Urothelium cell line (cell line): ENCODE results near the gene CHL1.
"Not testable (repeated sequence)": the region's sequence is repeated elsewhere in the genome, so short reads cannot be mapped to it uniquely, and the experiment has no call there.

Experiments used
- DNase-seq: peaks from one replicate; pipeline ENCODE4 v3.0.0; 2011; ENCODE audit warnings: low spot score, mixed read lengths
- FAIRE-seq: peaks from 2 replicates; lab custom pipeline; 2011; peaks lifted over from hg19 to GRCh38; lab: Jason Lieb, UNC

CHL1 gene

DNA sequence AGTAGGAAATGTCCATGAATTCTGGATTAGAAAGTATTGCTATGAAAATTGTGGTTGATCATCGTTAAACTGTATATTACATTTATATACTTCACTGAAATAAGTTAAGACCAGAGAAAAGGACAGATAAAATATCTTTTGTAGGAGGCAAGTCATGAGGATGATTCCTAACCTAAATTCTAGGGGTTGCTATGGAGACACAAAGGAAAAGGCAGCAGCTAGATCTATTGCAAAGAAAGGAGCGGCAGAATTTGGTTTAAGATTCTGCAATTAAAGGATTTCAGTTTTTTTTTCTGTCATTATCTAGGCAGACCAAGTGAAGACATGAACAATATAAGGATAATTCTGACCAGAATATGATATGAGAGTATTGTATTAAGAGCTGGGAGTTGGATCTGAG lies 136.1 kb downstream of the CHL1 start:
- no peak for DNase-seq
- no peak for FAIRE-seq

DNA sequence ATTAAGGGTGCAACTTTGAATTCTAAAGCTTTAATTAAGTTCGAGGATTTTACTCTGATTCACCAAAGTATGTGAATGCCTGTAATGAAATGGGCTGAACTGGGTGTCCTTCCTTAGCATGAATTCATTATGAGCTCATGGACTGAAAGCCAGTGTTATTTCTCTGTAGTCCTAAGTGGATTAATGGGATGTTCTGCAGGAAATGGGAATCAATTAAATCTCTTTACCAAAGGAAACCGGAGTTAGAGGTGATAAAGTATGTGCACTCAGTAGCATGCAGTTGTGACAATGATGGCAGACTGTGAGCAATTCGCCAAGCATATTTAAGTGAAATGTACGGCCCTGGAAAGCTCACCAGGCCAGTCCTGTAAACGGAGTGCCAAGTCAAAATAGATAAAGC lies 138.7 kb downstream of the CHL1 start:
- FAIRE-seq (no peak), DNase-seq (no peak)

DNA sequence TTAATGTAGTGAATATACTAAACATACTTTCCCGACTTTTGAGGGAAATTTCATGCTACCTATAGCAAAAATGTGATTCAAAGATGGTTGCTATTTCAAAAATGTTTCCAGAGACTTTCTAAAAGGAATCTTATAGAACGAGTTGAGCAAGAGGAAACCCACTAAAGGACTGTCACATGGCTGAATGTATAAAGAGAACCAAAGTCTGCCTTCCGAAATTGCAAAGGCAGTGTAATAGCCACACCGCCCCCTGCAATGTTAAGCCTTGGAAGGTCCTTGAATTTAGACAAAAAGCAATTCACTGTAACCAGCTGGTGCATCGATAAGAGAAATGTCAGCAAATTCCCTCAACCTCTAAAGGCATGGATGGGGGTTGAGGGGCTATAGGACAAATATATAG lies 142.8 kb downstream of the CHL1 start:
- FAIRE-seq (no peak), DNase-seq (no peak)

- FAIRE-seq (no peak), DNase-seq (no peak)
Observed at GRCh38 chr3:341998-342397, 145.4 kb downstream of the CHL1 start.

DNA sequence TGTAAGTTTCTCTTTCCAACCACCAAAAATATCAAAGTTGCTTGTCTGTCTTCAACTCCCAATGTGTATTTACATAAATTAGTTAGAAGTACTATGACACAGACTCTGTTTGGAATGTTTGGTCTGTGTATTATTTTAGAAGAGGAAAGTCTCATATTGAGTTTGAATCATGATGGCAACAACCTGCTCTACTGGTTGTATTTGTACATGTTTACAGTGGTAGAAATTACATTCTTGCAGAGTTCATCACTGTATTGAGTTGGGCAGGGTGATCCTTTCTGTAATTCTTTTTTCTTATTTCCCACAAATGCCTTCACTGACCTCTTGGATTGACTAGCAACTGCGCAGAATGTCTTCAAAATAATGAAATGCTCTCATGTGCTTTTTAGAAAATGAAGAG lies 149.6 kb downstream of the CHL1 start:
- no peak for DNase-seq
- FAIRE-seq: no peak

- FAIRE-seq (no peak), DNase-seq (no peak)
Observed at GRCh38 chr3:347581-347980, 151.0 kb downstream of the CHL1 start.

- DNase-seq (no peak), FAIRE-seq (no peak)
Observed at GRCh38 chr3:350871-351371, 154.4 kb downstream of the CHL1 start.

DNA sequence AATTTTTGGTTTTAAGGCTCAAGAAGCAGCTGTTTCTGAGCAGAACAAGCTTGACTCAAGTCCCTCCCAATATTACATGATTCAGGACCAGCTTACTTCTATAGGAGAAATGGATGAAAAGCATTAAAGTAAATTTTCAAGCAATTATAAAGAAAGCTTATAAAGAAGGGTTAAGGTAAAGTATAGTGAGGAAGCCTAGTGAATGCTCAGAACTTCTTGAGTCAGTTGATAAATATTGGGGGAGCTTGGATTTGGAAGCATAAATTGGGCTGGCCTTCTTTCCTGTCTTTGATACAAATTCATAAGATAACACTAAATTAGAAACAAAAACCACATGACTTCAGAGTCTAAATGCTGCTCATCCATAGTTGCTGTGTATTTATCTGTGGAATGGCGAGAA lies 156.0 kb downstream of the CHL1 start:
- DNase-seq (no peak), FAIRE-seq (no peak)

DNA sequence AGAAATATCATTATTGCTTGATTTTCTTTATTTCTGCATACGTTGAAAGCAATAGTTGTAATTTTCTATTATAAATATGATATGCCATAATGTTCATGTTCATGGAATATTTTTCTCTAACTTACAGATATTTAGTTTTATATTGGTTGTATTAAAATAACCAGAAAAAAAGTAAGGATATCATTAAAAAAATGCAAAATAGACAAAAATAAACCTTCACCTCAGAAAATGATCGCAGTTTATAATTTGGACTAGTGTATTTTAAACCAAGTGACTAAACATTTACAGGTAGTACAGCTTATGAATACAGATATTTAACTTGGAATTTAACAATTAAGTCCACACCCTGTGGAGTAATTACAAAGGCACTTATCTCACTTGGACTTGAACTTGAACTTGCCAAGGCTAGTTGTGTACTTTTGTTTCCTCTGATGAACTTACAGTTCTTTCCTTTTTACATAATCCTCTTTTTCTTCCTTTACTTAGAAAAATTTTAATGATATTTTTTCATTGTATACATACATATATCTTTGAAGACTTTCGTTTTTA lies 156.7 kb downstream of the CHL1 start:
- DNase-seq: no peak
- FAIRE-seq: no peak

- DNase-seq: peak; percentile 22
Observed at GRCh38 chr3:354432-354831, 157.9 kb downstream of the CHL1 start.

DNA sequence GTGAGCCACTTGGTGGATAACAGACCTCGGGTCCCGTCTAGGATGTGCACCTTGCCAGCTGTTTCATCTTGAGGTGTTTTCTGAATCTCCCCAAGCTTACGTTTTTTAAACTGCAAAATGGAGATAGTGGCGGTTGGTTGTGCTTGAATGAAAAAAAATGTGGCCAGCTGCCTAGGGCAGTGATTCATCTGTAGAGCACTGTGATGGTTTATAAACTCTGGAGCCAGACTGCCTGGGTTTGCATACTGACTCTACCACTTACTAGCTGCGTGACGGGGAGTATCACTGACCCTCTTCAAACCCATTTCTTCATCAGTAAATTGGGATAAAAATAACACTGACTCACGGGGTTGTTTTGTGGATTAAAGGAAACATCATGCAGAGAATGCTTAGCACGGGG lies 159.1 kb downstream of the CHL1 start:
- DNase-seq: peak; percentile 17
- FAIRE-seq: no peak

More at GRCh38 chr3:354432-354831, 157.9 kb downstream of the CHL1 start:
- FAIRE-seq: no peak

DNA sequence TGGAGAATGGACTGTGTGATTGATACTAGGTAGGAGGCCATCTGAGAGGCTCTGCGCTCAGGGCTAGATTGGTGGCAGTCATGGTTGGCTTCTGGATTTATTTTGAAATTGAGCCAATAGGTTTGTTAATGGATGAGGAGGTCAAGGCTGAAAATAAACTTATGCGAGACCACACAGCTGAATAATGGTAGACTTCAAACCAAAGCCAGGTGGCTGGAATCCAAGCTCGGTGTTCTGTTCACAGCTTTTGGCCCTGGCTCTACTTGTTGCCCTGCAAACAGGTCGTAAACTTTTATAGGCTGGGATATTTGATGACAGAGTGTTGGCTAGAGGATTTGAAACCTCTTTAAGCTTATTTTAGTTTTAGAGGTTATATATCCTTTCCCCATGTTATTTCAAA lies 160.4 kb downstream of the CHL1 start:
- DNase-seq: peak; percentile 9
- no peak for FAIRE-seq

GRCh38 chr3:359672-360071 lies 163.1 kb downstream of the CHL1 start:
- no peak for FAIRE-seq
- no peak for DNase-seq

GRCh38 chr3:362681-363338 lies 166.2 kb downstream of the CHL1 start:
- no peak for DNase-seq
- no peak for FAIRE-seq

- FAIRE-seq (no peak), DNase-seq (no peak)
Observed at GRCh38 chr3:364287-364686, 167.7 kb downstream of the CHL1 start.

DNA sequence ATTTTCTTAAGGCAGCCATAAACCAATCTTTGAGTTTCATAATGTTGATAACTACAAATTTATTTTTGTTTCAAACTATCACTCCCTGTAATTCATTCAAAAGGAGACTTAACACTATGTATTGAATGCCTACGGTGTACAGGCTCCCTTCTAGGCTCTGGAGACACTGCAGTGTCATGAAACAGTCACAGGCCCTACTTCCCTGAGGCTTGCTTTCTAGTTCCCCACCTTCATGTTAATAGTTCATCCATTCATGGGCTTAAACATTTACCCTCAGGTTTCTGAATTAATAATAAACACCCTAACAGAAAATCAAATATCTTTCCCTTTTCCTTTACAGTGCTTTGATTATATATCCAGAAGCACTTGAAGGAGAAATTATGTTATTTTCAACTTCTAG lies 168.7 kb downstream of the CHL1 start:
- DNase-seq: no peak
- FAIRE-seq: no peak

- not testable (repeated sequence) for FAIRE-seq, DNase-seq
Observed at GRCh38 chr3:366253-366652, 169.7 kb downstream of the CHL1 start.

- FAIRE-seq: no peak
- DNase-seq: no peak
Observed at GRCh38 chr3:373193-373779, 176.7 kb downstream of the CHL1 start.

GRCh38 chr3:374459-374858 lies 177.9 kb downstream of the CHL1 start:
- FAIRE-seq (no peak), DNase-seq (no peak)

DNA sequence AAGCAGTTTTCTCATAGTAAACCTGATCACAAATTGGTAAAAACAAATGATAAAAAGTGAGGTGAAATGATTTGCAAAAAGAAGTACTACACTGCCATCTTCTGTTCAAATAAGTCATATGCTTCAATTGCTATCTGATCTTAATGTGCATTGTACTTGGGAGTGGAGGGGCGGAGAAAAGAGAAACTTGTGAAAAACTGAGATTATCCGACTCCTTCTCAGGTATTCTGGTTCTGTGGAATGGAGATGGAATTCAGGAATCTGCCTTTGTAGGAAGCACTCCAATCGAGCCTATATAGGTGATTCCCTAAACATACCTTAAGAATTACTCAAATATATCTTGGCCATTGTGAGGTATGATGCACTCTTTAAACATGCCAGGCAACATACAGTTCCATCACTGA lies 180.6 kb downstream of the CHL1 start:
- DNase-seq (peak; percentile 33), FAIRE-seq (no peak)

GRCh38 chr3:380801-381200 lies 184.2 kb downstream of the CHL1 start:
- FAIRE-seq (no peak), DNase-seq (no peak)

DNA sequence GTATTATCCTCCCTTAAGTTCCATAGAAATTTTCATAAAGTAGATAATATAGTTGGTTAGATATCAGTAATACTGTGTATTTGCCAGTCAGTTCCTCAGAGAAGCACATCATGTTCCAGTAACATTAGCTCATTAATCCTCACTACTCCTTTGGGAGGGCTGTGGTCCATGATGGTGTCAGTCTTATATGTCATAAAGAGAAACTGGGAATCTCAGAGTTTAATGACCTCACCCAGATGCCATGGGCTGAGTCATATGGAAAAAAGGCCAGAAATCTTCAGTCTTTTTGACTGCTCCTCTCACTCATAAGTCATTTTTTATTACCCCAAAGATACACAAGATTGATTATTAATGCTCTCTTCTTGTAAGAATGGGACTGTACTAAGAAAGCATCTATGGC lies 188.6 kb downstream of the CHL1 start:
- DNase-seq (peak; percentile 44), FAIRE-seq (no peak)
